HepG2 (cell line): ENCODE data around the gene PTCD1. TPM values are rescaled to one million over a fixed set of nuclear protein-coding genes. Genes with fewer than 3 reads are reported as not detected.

Experiments
- ATM ChIP-seq: fragments of 450-650 bp; IDR thresholded peaks from 2 replicates; pipeline ENCODE4 v1.7.1; 2017; ENCODE audit warnings: mild to moderate bottlenecking, borderline replicate concordance
- HDAC6 ChIP-seq: fragments of 200-600 bp; sonication (generic); IDR thresholded peaks from 2 replicates; pipeline ENCODE4 v1.7.0; 2017; ENCODE audit warnings: mild to moderate bottlenecking, antibody characterized with exemption, low read length, low read depth
- HOXA7 ChIP-seq: sonication (generic); formaldehyde crosslinking; IDR thresholded peaks from 2 replicates; pipeline ENCODE4 v1.8.1; 2022; ENCODE audit warnings: mild to moderate bottlenecking, missing genetic modification reagents, moderate library complexity
- SMC3 ChIP-seq: IDR thresholded peaks from 2 replicates; pipeline ENCODE4 v1.6.1; 2011; ENCODE audit warnings: low read length, improper control_type of control experiment
- SOX6 ChIP-seq, 2 experiments: fragments of 450-650 bp in 1 of 2; sonication (generic) in 1 of 2; formaldehyde crosslinking in 1 of 2; IDR thresholded peaks; 2 replicates each; pipeline versions ENCODE4 v1.4.0 to v1.6.1; 2017 to 2020; ENCODE audit warnings: antibody characterized with exemption in 1 of 2, mild to moderate bottlenecking in 1 of 2, missing genetic modification reagents in 1 of 2
- ZBTB8A ChIP-seq: sonication (generic); formaldehyde crosslinking; IDR thresholded peaks from 2 replicates; pipeline ENCODE4 v1.4.0; 2020; ENCODE audit warnings: mild to moderate bottlenecking, low read depth, missing genetic modification reagents, borderline replicate concordance
- ZNF543 ChIP-seq: sonication (generic); formaldehyde crosslinking; IDR thresholded peaks from 2 replicates; pipeline ENCODE4 v1.4.0; 2020; ENCODE audit warnings: mild to moderate bottlenecking, missing genetic modification reagents
- polyA plus RNA-seq, 8 experiments: library from polyadenylated mRNA; depleted of rRNA in 3 of 8; stranded (reverse) in 7 of 8; unstranded in 1 of 8; fragments of >200 nt; fragmentation: Illumina TruSeq in 4 of 8; extraction: Trizol in 4 of 8; gene quantifications; 2 replicates each; pipeline versions ENCODE4 v1.2.1 to v1.2.3, GENCODE V29; 2011 to 2016; ENCODE audit warnings: low read depth in 4 of 8, missing spikeins in 1 of 8, mixed read lengths in 1 of 8; ENCODE audit not compliant: insufficient read depth in 1 of 8
- total RNA-seq, 5 experiments: library from RNA; depleted of rRNA; stranded (reverse); fragments of >200 nt; fragmentation: Illumina TruSeq; extraction: Trizol; gene quantifications; 2 replicates each; pipeline ENCODE4 v1.2.3, GENCODE V29; 2016; ENCODE audit warnings: low read depth in 1 of 5
- TF ChIP-seq, protein P1 (sequence below): sonication (generic); formaldehyde crosslinking; IDR thresholded peaks from 2 replicates; pipeline ENCODE4 v1.5.0; 2020; ENCODE audit warnings: missing genetic modification reagents
- TF ChIP-seq, protein P2 (sequence below): sonication (generic); formaldehyde crosslinking; IDR thresholded peaks from 2 replicates; pipeline ENCODE4 v1.9.0; 2021; ENCODE audit warnings: missing genetic modification reagents, borderline replicate concordance
- TF ChIP-seq, protein P3 (sequence below): sonication (generic); formaldehyde crosslinking; IDR thresholded peaks from 2 replicates; pipeline ENCODE4 v1.4.0; 2020; ENCODE audit warnings: missing genetic modification reagents
- TF ChIP-seq, protein P4 (sequence below): sonication (generic); formaldehyde crosslinking; IDR thresholded peaks from one replicate; pipeline ENCODE4 v1.5.1; 2020; ENCODE audit warnings: mild to moderate bottlenecking, missing genetic modification reagents; ENCODE audit errors: not compliant biosample characterization

The PTCD1 gene
- total and polyA plus RNA-seq, 2 of the 13 experiments (the other 11 are each of a cell fraction or from before 2014, with no cell fraction given) = 3.0 to 8.4 TPM

DNA sequence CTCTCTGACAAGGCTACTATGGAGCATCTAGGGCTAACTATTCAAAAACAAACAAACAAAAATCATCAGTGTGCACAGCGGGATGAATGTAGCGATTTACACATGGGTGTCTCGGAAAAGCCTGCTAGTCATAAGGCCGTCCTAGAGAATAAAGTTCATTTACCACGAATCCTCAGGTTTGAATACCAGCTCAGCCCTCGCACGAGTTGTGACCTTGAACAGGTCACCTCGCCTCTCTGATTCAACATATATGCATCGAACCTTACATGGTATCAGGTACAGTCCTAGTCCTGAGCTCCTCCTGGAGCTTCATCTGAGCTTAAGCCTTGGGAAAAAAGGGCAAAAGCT lies 26.8 kb upstream of the PTCD1 start (continued):
- TF ChIP-seq, protein P1, sequence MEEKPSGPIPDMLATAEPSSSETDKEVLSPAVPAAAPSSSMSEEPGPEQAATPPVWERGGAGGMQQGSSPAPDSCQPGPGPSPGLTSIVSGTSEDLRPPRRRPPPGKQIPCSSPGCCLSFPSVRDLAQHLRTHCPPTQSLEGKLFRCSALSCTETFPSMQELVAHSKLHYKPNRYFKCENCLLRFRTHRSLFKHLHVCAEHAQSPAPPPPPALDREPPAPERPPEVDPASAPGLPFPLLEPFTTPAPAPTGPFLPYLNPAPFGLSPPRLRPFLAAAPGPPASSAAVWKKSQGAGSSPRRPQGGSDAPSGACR (CRISPR knock-in tag) = no peak
- TF ChIP-seq ZNF543 (no peak), HOXA7 (CRISPR knock-in tag) (no peak), ATM (no peak), SMC3 (no peak), ZBTB8A (CRISPR knock-in tag) (no peak), HDAC6 (no peak), SOX6 (IDR thresholded peaks at IDR 0.05) (no peak), SOX6 (CRISPR knock-in tag; IDR thresholded peaks at IDR 0.05) (no peak)
- TF ChIP-seq, protein P2, sequence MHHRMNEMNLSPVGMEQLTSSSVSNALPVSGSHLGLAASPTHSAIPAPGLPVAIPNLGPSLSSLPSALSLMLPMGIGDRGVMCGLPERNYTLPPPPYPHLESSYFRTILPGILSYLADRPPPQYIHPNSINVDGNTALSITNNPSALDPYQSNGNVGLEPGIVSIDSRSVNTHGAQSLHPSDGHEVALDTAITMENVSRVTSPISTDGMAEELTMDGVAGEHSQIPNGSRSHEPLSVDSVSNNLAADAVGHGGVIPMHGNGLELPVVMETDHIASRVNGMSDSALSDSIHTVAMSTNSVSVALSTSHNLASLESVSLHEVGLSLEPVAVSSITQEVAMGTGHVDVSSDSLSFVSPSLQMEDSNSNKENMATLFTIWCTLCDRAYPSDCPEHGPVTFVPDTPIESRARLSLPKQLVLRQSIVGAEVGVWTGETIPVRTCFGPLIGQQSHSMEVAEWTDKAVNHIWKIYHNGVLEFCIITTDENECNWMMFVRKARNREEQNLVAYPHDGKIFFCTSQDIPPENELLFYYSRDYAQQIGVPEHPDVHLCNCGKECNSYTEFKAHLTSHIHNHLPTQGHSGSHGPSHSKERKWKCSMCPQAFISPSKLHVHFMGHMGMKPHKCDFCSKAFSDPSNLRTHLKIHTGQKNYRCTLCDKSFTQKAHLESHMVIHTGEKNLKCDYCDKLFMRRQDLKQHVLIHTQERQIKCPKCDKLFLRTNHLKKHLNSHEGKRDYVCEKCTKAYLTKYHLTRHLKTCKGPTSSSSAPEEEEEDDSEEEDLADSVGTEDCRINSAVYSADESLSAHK (CRISPR knock-in tag) = no peak
- TF ChIP-seq, protein P3, sequence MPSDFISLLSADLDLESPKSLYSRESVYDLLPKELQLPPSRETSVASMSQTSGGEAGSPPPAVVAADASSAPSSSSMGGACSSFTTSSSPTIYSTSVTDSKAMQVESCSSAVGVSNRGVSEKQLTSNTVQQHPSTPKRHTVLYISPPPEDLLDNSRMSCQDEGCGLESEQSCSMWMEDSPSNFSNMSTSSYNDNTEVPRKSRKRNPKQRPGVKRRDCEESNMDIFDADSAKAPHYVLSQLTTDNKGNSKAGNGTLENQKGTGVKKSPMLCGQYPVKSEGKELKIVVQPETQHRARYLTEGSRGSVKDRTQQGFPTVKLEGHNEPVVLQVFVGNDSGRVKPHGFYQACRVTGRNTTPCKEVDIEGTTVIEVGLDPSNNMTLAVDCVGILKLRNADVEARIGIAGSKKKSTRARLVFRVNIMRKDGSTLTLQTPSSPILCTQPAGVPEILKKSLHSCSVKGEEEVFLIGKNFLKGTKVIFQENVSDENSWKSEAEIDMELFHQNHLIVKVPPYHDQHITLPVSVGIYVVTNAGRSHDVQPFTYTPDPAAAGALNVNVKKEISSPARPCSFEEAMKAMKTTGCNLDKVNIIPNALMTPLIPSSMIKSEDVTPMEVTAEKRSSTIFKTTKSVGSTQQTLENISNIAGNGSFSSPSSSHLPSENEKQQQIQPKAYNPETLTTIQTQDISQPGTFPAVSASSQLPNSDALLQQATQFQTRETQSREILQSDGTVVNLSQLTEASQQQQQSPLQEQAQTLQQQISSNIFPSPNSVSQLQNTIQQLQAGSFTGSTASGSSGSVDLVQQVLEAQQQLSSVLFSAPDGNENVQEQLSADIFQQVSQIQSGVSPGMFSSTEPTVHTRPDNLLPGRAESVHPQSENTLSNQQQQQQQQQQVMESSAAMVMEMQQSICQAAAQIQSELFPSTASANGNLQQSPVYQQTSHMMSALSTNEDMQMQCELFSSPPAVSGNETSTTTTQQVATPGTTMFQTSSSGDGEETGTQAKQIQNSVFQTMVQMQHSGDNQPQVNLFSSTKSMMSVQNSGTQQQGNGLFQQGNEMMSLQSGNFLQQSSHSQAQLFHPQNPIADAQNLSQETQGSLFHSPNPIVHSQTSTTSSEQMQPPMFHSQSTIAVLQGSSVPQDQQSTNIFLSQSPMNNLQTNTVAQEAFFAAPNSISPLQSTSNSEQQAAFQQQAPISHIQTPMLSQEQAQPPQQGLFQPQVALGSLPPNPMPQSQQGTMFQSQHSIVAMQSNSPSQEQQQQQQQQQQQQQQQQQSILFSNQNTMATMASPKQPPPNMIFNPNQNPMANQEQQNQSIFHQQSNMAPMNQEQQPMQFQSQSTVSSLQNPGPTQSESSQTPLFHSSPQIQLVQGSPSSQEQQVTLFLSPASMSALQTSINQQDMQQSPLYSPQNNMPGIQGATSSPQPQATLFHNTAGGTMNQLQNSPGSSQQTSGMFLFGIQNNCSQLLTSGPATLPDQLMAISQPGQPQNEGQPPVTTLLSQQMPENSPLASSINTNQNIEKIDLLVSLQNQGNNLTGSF = no peak
- TF ChIP-seq, protein P4, sequence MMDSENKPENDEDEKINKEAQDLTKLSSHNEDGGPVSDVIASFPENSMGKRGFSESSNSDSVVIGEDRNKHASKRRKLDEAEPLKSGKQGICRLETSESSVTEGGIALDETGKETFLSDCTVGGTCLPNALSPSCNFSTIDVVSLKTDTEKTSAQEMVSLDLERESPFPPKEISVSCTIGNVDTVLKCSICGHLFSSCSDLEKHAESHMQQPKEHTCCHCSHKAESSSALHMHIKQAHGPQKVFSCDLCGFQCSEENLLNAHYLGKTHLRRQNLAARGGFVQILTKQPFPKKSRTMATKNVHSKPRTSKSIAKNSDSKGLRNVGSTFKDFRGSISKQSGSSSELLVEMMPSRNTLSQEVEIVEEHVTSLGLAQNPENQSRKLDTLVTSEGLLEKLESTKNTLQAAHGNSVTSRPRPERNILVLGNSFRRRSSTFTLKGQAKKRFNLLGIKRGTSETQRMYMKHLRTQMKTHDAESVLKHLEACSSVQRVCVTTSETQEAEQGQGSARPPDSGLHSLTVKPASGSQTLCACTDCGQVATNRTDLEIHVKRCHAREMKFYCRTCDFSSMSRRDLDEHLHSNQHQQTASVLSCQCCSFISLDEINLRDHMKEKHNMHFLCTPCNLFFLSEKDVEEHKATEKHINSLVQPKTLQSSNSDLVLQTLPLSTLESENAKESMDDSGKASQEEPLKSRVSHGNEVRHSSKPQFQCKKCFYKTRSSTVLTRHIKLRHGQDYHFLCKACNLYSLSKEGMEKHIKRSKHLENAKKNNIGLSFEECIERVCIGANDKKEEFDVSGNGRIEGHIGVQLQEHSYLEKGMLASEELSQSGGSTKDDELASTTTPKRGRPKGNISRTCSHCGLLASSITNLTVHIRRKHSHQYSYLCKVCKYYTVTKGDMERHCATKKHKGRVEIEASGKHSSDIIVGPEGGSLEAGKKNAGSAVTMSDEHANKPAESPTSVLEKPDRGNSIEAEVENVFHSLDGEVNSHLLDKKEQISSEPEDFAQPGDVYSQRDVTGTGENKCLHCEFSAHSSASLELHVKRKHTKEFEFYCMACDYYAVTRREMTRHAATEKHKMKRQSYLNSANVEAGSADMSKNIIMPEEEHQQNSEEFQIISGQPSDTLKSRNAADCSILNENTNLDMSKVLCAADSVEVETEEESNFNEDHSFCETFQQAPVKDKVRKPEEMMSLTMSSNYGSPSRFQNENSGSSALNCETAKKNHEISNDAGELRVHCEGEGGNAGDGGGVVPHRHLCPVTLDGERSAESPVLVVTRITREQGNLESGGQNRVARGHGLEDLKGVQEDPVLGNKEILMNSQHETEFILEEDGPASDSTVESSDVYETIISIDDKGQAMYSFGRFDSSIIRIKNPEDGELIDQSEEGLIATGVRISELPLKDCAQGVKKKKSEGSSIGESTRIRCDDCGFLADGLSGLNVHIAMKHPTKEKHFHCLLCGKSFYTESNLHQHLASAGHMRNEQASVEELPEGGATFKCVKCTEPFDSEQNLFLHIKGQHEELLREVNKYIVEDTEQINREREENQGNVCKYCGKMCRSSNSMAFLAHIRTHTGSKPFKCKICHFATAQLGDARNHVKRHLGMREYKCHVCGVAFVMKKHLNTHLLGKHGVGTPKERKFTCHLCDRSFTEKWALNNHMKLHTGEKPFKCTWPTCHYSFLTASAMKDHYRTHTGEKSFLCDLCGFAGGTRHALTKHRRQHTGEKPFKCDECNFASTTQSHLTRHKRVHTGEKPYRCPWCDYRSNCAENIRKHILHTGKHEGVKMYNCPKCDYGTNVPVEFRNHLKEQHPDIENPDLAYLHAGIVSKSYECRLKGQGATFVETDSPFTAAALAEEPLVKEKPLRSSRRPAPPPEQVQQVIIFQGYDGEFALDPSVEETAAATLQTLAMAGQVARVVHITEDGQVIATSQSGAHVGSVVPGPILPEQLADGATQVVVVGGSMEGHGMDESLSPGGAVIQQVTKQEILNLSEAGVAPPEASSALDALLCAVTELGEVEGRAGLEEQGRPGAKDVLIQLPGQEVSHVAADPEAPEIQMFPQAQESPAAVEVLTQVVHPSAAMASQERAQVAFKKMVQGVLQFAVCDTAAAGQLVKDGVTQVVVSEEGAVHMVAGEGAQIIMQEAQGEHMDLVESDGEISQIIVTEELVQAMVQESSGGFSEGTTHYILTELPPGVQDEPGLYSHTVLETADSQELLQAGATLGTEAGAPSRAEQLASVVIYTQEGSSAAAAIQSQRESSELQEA (CRISPR knock-in tag) = no peak
